H9 (cell line): ENCODE data around the gene TSEN15. TPM values are rescaled to one million over a fixed set of nuclear protein-coding genes. Genes with fewer than 3 reads are reported as not detected.

Experiments used
- DNase-seq: peaks from one replicate; pipeline ENCODE4 v3.0.0-alpha.2; 2017
- H2AFZ ChIP-seq: one replicate; pipeline ENCODE4 v1.6.1; 2013; ENCODE audit warnings: mild to moderate bottlenecking, low read length, control low read depth, moderate library complexity
- H2AK5ac ChIP-seq: 2 replicates; pipeline ENCODE4 v1.6.1; 2013; ENCODE audit warnings: low read length, control low read depth, mixed read lengths; ENCODE audit not compliant: insufficient read length
- H2BK120ac ChIP-seq: one replicate; pipeline ENCODE4 v1.6.1; 2013; ENCODE audit warnings: low read depth, mild to moderate bottlenecking, low read length, control low read depth, inconsistent platforms; ENCODE audit not compliant: poor library complexity, severe bottlenecking
- H2BK12ac ChIP-seq: 2 replicates; pipeline ENCODE4 v1.6.1; 2013; ENCODE audit warnings: low read length, control low read depth, mixed read lengths, low read depth; ENCODE audit not compliant: insufficient read length
- H2BK15ac ChIP-seq: 2 replicates; pipeline ENCODE4 v1.6.1; 2013; ENCODE audit warnings: low read depth, low read length, control low read depth
- H2BK20ac ChIP-seq: one replicate; pipeline ENCODE4 v1.6.1; 2013; ENCODE audit warnings: low read depth, mild to moderate bottlenecking, low read length, control low read depth, inconsistent platforms; ENCODE audit not compliant: poor library complexity, severe bottlenecking
- H2BK5ac ChIP-seq: 2 replicates; pipeline ENCODE4 v1.6.1; 2013; ENCODE audit warnings: low read length, control low read depth, mixed read lengths; ENCODE audit not compliant: insufficient read length
- H3K14ac ChIP-seq: 2 replicates; pipeline ENCODE4 v1.6.1; 2013; ENCODE audit warnings: low read length, control low read depth; ENCODE audit not compliant: insufficient read depth
- H3K18ac ChIP-seq: 2 replicates; pipeline ENCODE4 v1.6.1; 2013; ENCODE audit warnings: low read depth, mild to moderate bottlenecking, mixed read lengths, low read length, control low read depth; ENCODE audit not compliant: insufficient read length
- H3K23ac ChIP-seq: 2 replicates; pipeline ENCODE4 v1.6.1; 2013; ENCODE audit warnings: low read length, control low read depth, mixed read lengths, low read depth; ENCODE audit not compliant: insufficient read length
- H3K23me2 ChIP-seq: 2 replicates; pipeline ENCODE4 v1.6.1; 2013; ENCODE audit warnings: low read depth, mild to moderate bottlenecking, mixed read lengths, low read length, control low read depth; ENCODE audit not compliant: insufficient read length, poor library complexity, severe bottlenecking
- H3K27ac ChIP-seq: 2 replicates; pipeline ENCODE4 v1.5.1; 2013; ENCODE audit warnings: low read length, control low read depth, mixed read lengths, low read depth; ENCODE audit not compliant: insufficient read length
- H3K27me3 ChIP-seq: 2 replicates; pipeline ENCODE4 v1.6.1; 2013; ENCODE audit warnings: low read length, control low read depth, inconsistent platforms; ENCODE audit not compliant: insufficient read depth
- H3K4ac ChIP-seq: 2 replicates; pipeline ENCODE4 v1.6.1; 2013; ENCODE audit warnings: low read depth, mild to moderate bottlenecking, control low read depth, inconsistent platforms, low read length, moderate library complexity
- H3K4me1 ChIP-seq: 2 replicates; pipeline ENCODE4 v1.6.1; 2013; ENCODE audit warnings: low read length, control low read depth, inconsistent platforms; ENCODE audit not compliant: insufficient read depth
- H3K4me2 ChIP-seq: 2 replicates; pipeline ENCODE4 v1.6.1; 2013; ENCODE audit warnings: low read length, control low read depth, mixed read lengths; ENCODE audit not compliant: insufficient read length, insufficient read depth
- H3K56ac ChIP-seq: 2 replicates; pipeline ENCODE4 v1.6.1; 2013; ENCODE audit warnings: low read depth, mild to moderate bottlenecking, mixed read lengths, low read length, control low read depth; ENCODE audit not compliant: insufficient read length
- H3K79me1 ChIP-seq: 2 replicates; pipeline ENCODE4 v1.6.1; 2013; ENCODE audit warnings: low read depth, mild to moderate bottlenecking, moderate library complexity, low read length, control low read depth, inconsistent platforms; ENCODE audit not compliant: insufficient read depth, poor library complexity, severe bottlenecking
- H3K79me2 ChIP-seq: 2 replicates; pipeline ENCODE4 v1.6.1; 2013; ENCODE audit warnings: low read length, control low read depth, inconsistent platforms; ENCODE audit not compliant: insufficient read depth
- H3K9ac ChIP-seq: 2 replicates; pipeline ENCODE4 v1.6.1; 2013; ENCODE audit warnings: low read length, control low read depth, mixed read lengths; ENCODE audit not compliant: insufficient read length; ENCODE audit errors: extremely low read depth
- H3K9me3 ChIP-seq: one replicate; pipeline ENCODE4 v1.6.1; 2013; ENCODE audit warnings: low read depth, low read length, inconsistent platforms; ENCODE audit not compliant: control insufficient read depth
- H3T11ph ChIP-seq: one replicate; pipeline ENCODE4 v1.6.1; 2013; ENCODE audit warnings: mild to moderate bottlenecking, low read length, control low read depth, inconsistent platforms
- H4K20me1 ChIP-seq: one replicate; pipeline ENCODE4 v1.6.1; 2013; ENCODE audit not compliant: control insufficient read depth, insufficient read length, insufficient read depth
- H4K5ac ChIP-seq: 2 replicates; pipeline ENCODE4 v1.6.1; 2013; ENCODE audit warnings: low read depth, mild to moderate bottlenecking, mixed read lengths, low read length, control low read depth; ENCODE audit not compliant: insufficient read length
- H4K8ac ChIP-seq: replicated peaks from 2 replicates; pipeline ENCODE4 v1.6.1; 2013; ENCODE audit warnings: low read length, control low read depth, mixed read lengths, low read depth; ENCODE audit not compliant: insufficient read length
- H4K91ac ChIP-seq: 2 replicates; pipeline ENCODE4 v1.6.1; 2013; ENCODE audit warnings: low read depth, mild to moderate bottlenecking, moderate library complexity, mixed read lengths, low read length, control low read depth; ENCODE audit not compliant: insufficient read length
- H3K27ac Mint-ChIP-seq, 3 experiments: 2 replicates in 2 of 3; 3 replicates in 1 of 3; pipeline ENCODE4 v1.8.0; 2020 to 2021; ENCODE audit warnings: mixed read lengths in 3 of 3, mild to moderate bottlenecking in 1 of 3, moderate library complexity in 1 of 3
- H3K27me3 Mint-ChIP-seq: 2 replicates; pipeline ENCODE4 v1.8.0; 2021; ENCODE audit warnings: low read depth, mild to moderate bottlenecking, moderate library complexity, mixed read lengths
- H3K36me3 Mint-ChIP-seq, 3 experiments: 2 replicates in 2 of 3; 3 replicates in 1 of 3; pipeline ENCODE4 v1.8.0; 2020 to 2021; ENCODE audit warnings: low read depth in 3 of 3, mixed read lengths in 3 of 3; ENCODE audit not compliant: insufficient read depth in 1 of 3
- H3K4me1 Mint-ChIP-seq, 2 experiments: 2 replicates each; pipeline ENCODE4 v1.8.0; 2020; ENCODE audit warnings: mixed read lengths in 2 of 2
- H3K4me3 Mint-ChIP-seq, 2 experiments: 2 replicates in 1 of 2; 3 replicates in 1 of 2; pipeline ENCODE4 v1.8.0; 2020 to 2021; ENCODE audit warnings: mild to moderate bottlenecking in 2 of 2, mixed read lengths in 2 of 2, moderate library complexity in 1 of 2
- H3K9me3 Mint-ChIP-seq, 2 experiments: 2 replicates in 1 of 2; 3 replicates in 1 of 2; pipeline ENCODE4 v1.8.0; 2020; ENCODE audit warnings: mild to moderate bottlenecking in 2 of 2, mixed read lengths in 2 of 2, moderate library complexity in 1 of 2
- CTCF ChIP-seq: fragments of 200-600 bp; sonication (generic); conservative IDR thresholded peaks from 3 replicates; pipeline ENCODE4 v1.8.0; 2021; ENCODE audit warnings: antibody characterized with exemption, mild to moderate bottlenecking
- WGBS: extraction: QIAGEN DNeasy Blood & Tissue Kit; methylation state at CpG from one replicate; pipeline ENCODE4 v1.1.7; 2013; ENCODE audit warnings: missing lambda C conversion rate, low lambda C conversion rate, mixed read lengths; ENCODE audit not compliant: insufficient read length; ENCODE audit errors: extremely low coverage; 5-methylcytosine and 5-hydroxymethylcytosine counted together
- total RNA-seq: library from RNA; stranded (reverse); gene quantifications from 2 replicates; pipeline ENCODE4 v1.2.1, GENCODE V29; 2021

TSEN15 gene
- total RNA-seq, 1 experiment from 2014 or later, result 21.9 TPM

- Mint-ChIP-seq H3K9me3 (no peaks in the 10 kb centered on the region; a peak in 1 of 5 replicates), H3K4me1 (peaks cover 17 to 19% of the 10 kb centered on the region in 2 experiments), H3K27me3 (peaks cover 89% of the 10 kb centered on the region), H3K4me3 (no peak overlapping the region), H3K36me3 (no peaks in the 10 kb centered on the region; a peak in 1 of 7 replicates), H3K27ac (no peak overlapping the region)
- Histone ChIP-seq H3K18ac (no peak overlapping the region), H3T11ph (no peak overlapping the region), H4K8ac (no peak overlapping the region), H2BK120ac (no peak overlapping the region), H3K4ac (no peak overlapping the region), H2BK5ac (no peak overlapping the region), H4K91ac (no peak overlapping the region), H3K23ac (no peak overlapping the region), H3K79me2 (no peaks in the 10 kb centered on the region), H4K5ac (no peak overlapping the region), H2AFZ (no peak overlapping the region), H3K23me2 (peaks cover 18% of the 10 kb centered on the region), H4K20me1 (no peaks in the 10 kb centered on the region), H3K56ac (no peak overlapping the region), H3K27me3 (peaks cover 14% of the 10 kb centered on the region; the same call in 1 of the 2 replicates), H2BK20ac (no peak overlapping the region), H3K4me2 (no peak overlapping the region), H3K9me3 (no peaks in the 10 kb centered on the region), H3K27ac (no peak overlapping the region), H2BK15ac (no peak overlapping the region), H3K9ac (no peak overlapping the region), H2AK5ac (no peak overlapping the region), H3K79me1 (no peaks in the 10 kb centered on the region), H2BK12ac (no peak overlapping the region), H3K14ac (no peak overlapping the region), H3K4me1 (peaks cover 3% of the 10 kb centered on the region; the same call in 1 of the 2 replicates)
- no peak for DNase-seq
- WGBS, result no CpG with 5 or more reads among the region's 3 CpGs
- no peak for TF ChIP-seq CTCF
Measured at GRCh38 chr1:184032930-184033418, 18.6 kb upstream of the TSEN15 start.
